H7 (cell line): ENCODE measurements around the gene DLL1. TPM values are rescaled to one million over a fixed set of nuclear protein-coding genes. Genes with fewer than 3 reads are reported as not detected.

Source experiments
- DNase-seq: peaks from one replicate; pipeline ENCODE4 v3.0.0; 2012
- H3K27me3 ChIP-seq: 2 replicates; pipeline ENCODE4 v1.6.0; 2011; ENCODE audit warnings: mild to moderate bottlenecking, low read length; ENCODE audit not compliant: control insufficient read depth, insufficient read depth
- H3K36me3 ChIP-seq: replicated peaks from 2 replicates; pipeline ENCODE4 v1.5.1; 2011; ENCODE audit warnings: low read length; ENCODE audit not compliant: control insufficient read depth, insufficient read depth
- H3K4me3 ChIP-seq: 2 replicates; pipeline ENCODE4 v1.5.1; 2011; ENCODE audit warnings: low read depth, mild to moderate bottlenecking, control low read depth, low read length, moderate library complexity; ENCODE audit not compliant: insufficient read depth
- total RNA-seq: library from RNA; depleted of rRNA; stranded (reverse); fragments of >200 nt; shearing (Covaris generic); gene quantifications from 2 replicates; pipeline ENCODE4 v1.2.3, GENCODE V29; 2014

Gene DLL1
- total RNA-seq, 1 experiment from 2014 or later, result 3.4 TPM

GRCh38 chr6:170259278-170259677 is 31.6 kb downstream of the DLL1 start:
- H3K4me3 ChIP-seq, result no peak overlapping the region
- H3K27me3 ChIP-seq, result no peaks in the 10 kb centered on the region
- H3K36me3 ChIP-seq, result no peaks in the 10 kb centered on the region
- DNase-seq, result no peak

GRCh38 chr6:170258407-170258806 is 32.5 kb downstream of the DLL1 start:
- H3K27me3 ChIP-seq, result no peaks in the 10 kb centered on the region
- H3K36me3 ChIP-seq, result no peaks in the 10 kb centered on the region
- no peak overlapping the region for H3K4me3 ChIP-seq
- no peak for DNase-seq

GRCh38 chr6:170257376-170257775 is 33.5 kb downstream of the DLL1 start:
- Histone ChIP-seq H3K4me3 (no peak overlapping the region), H3K27me3 (no peaks in the 10 kb centered on the region), H3K36me3 (no peaks in the 10 kb centered on the region)
- no peak for DNase-seq

GRCh38 chr6:170256641-170257040 is 34.2 kb downstream of the DLL1 start:
- Histone ChIP-seq H3K4me3 (no peak overlapping the region), H3K36me3 (no peaks in the 10 kb centered on the region), H3K27me3 (no peaks in the 10 kb centered on the region)
- no peak for DNase-seq

GRCh38 chr6:170255426-170256125 is 35.3 kb downstream of the DLL1 start:
- H3K27me3 ChIP-seq, result no peaks in the 10 kb centered on the region
- DNase-seq, result no peak
- no peak overlapping the region for H3K4me3 ChIP-seq
- H3K36me3 ChIP-seq, result no peaks in the 10 kb centered on the region

- no peaks in the 10 kb centered on the region for H3K27me3 ChIP-seq
- no peak overlapping the region for H3K4me3 ChIP-seq
- no peaks in the 10 kb centered on the region for H3K36me3 ChIP-seq
- DNase-seq, result no peak
Measured at GRCh38 chr6:170254315-170255213, 36.3 kb downstream of the DLL1 start.

- Histone ChIP-seq H3K36me3 (no peaks in the 10 kb centered on the region), H3K4me3 (no peak overlapping the region), H3K27me3 (no peaks in the 10 kb centered on the region)
- DNase-seq, result no peak
Measured at GRCh38 chr6:170253910-170254269, 37.0 kb downstream of the DLL1 start.

- Histone ChIP-seq H3K4me3 (no peak overlapping the region), H3K27me3 (no peaks in the 10 kb centered on the region), H3K36me3 (no peaks in the 10 kb centered on the region)
- DNase-seq, result no peak
Measured at GRCh38 chr6:170253226-170253909, 37.5 kb downstream of the DLL1 start.

- H3K36me3 ChIP-seq, result no peaks in the 10 kb centered on the region
- H3K27me3 ChIP-seq, result no peaks in the 10 kb centered on the region
- DNase-seq, result no peak
- H3K4me3 ChIP-seq, result no peak overlapping the region
Measured at GRCh38 chr6:170251776-170252571, 38.9 kb downstream of the DLL1 start.

- Histone ChIP-seq H3K36me3 (no peaks in the 10 kb centered on the region), H3K27me3 (no peaks in the 10 kb centered on the region), H3K4me3 (no peak overlapping the region)
- no peak for DNase-seq
Measured at GRCh38 chr6:170250981-170251775, 39.7 kb downstream of the DLL1 start.

GRCh38 chr6:170250455-170250854 is 40.4 kb downstream of the DLL1 start:
- H3K4me3 ChIP-seq, result no peak overlapping the region
- H3K36me3 ChIP-seq, result no peaks in the 10 kb centered on the region
- H3K27me3 ChIP-seq, result no peaks in the 10 kb centered on the region
- DNase-seq, result no peak

GRCh38 chr6:170249817-170250216 is 41.1 kb downstream of the DLL1 start:
- no peak overlapping the region for H3K4me3 ChIP-seq
- H3K27me3 ChIP-seq, result no peaks in the 10 kb centered on the region
- no peaks in the 10 kb centered on the region for H3K36me3 ChIP-seq
- no peak for DNase-seq

- Histone ChIP-seq H3K36me3 (no peaks in the 10 kb centered on the region), H3K27me3 (no peaks in the 10 kb centered on the region), H3K4me3 (no peak overlapping the region)
- DNase-seq, result no peak
Measured at GRCh38 chr6:170248861-170249600, 41.8 kb downstream of the DLL1 start.
